BLaER1 (cell line): Measurements from ENCODE around the gene GLCCI1.

ENCODE experiments used
- H3K27ac ChIP-seq: shearing (Covaris generic); formaldehyde crosslinking; 2 replicates; pipeline ENCODE4 v1.8.1; 2022
- H3K27me3 ChIP-seq: shearing (Covaris generic); formaldehyde crosslinking; 2 replicates; pipeline ENCODE4 v1.8.1; 2022
- H3K36me3 ChIP-seq: shearing (Covaris generic); formaldehyde crosslinking; 2 replicates; pipeline ENCODE4 v1.8.1; 2022
- H3K4me1 ChIP-seq: shearing (Covaris generic); formaldehyde crosslinking; 2 replicates; pipeline ENCODE4 v1.8.1; 2022
- H3K4me2 ChIP-seq: shearing (Covaris generic); formaldehyde crosslinking; 2 replicates; pipeline ENCODE4 v1.8.1; 2022
- H3K4me3 ChIP-seq: shearing (Covaris generic); formaldehyde crosslinking; 2 replicates; pipeline ENCODE4 v1.8.1; 2022
- H3K9ac ChIP-seq: shearing (Covaris generic); formaldehyde crosslinking; 2 replicates; pipeline ENCODE4 v1.8.1; 2022
- H3K9me3 ChIP-seq: shearing (Covaris generic); formaldehyde crosslinking; 2 replicates; pipeline ENCODE4 v1.8.1; 2022
- H4K20me1 ChIP-seq: shearing (Covaris generic); formaldehyde crosslinking; 2 replicates; pipeline ENCODE4 v1.8.1; 2022
- Cebpa-rat ChIP-seq: shearing (Covaris generic); IDR thresholded peaks from 2 replicates; pipeline ENCODE4 v1.8.1; 2022

The GLCCI1 gene

DNA sequence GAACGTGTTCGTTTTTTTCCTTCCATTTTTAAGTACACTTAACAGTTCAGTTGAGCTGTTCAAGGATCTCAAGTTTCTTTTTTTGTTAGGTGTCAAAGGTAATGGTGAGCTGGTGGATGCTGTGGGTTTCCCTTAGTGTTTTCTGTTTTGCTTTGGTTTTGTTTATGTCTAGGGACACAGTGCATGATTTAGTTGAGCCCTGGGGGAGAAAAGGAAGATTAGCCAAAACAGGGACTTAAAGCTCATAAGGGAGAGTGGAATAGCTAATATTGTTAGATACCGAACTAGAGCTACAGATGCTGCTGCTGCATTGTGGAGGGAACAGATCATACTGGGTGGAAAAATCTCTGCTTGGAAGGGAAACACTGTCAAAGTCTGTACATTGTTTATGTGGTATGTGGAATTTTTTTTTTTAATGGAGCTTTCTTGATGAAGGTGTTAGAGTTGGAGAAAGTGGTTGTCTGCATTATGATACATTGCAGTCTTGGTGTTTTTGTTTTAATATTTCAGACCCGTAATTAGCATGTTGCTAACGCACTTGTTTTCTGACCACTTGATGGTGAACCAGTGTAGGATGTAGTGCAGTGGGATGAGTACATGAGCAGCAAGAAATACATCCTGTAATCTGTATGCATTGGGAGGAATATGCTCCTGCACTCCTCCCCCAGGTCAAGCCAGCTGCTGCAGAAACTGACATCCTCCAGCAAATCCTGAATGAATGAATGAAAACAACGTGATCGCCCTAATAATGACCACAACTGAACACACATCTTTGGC is 2.1 kb downstream of the GLCCI1 start:
- peak overlapping the region; percentile 45 for H3K27ac ChIP-seq
- TF ChIP-seq Cebpa-rat, result no peak
- H3K4me3 ChIP-seq, result peak overlapping the region; percentile 90
- H3K4me1 ChIP-seq, result peaks cover 40% of the 10 kb centered on the region
- H4K20me1 ChIP-seq, result peaks cover 25% of the 10 kb centered on the region
- H3K27me3 ChIP-seq, result no peaks in the 10 kb centered on the region
- H3K9ac ChIP-seq, result peak overlapping the region; percentile 88
- H3K9me3 ChIP-seq, result no peaks in the 10 kb centered on the region
- peak overlapping the region; percentile 86 for H3K4me2 ChIP-seq
- no peaks in the 10 kb centered on the region for H3K36me3 ChIP-seq

DNA sequence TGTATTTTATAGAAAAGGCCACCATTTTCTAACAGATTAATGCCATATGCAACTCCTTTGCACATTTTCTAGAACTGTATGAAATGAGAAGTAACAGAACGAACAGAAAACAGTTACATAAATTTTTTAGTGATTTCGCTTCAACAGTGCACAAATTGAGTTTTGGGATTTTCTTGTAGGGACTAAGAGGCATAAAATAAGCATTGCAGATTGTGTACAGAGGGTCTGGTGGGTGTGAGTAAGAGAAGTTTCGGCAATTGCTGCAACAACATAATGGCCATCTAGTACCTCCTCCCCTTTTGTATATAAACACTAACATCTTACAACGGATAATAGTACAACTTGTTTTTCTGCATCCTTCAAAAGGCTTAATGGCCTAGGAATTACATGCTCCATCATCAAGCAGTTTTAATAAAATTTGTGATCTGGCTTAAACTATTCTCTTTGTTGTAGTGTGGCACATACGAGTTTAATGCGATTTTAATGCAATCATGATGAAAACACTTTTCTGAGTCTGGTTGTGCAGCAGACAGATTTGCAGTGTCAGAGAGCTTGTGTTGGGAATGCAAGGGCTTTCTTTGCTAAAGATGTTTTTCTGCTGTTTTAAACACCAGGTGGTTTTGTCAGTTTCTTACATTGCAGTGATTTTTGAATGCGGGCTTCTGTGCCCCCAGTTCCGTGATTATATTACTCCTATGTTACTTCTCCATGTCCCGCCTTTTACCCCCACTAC is 2.9 kb downstream of the GLCCI1 start:
- Histone ChIP-seq H3K4me1 (peaks cover 40% of the 10 kb centered on the region), H3K9me3 (no peaks in the 10 kb centered on the region), H4K20me1 (peaks cover 27% of the 10 kb centered on the region), H3K27ac (no peak overlapping the region), H3K9ac (peak overlapping the region; percentile 88), H3K4me3 (peak overlapping the region; percentile 90), H3K4me2 (peak overlapping the region; percentile 86), H3K27me3 (no peaks in the 10 kb centered on the region), H3K36me3 (no peaks in the 10 kb centered on the region)
- no peak for TF ChIP-seq Cebpa-rat

GRCh38 chr7:7972128-7972527 is 3.5 kb downstream of the GLCCI1 start:
- Histone ChIP-seq H3K4me3 (peak overlapping the region; percentile 90; the same call in 1 of the 2 replicates), H3K27ac (no peak overlapping the region), H3K4me2 (peak overlapping the region; percentile 86), H3K9me3 (no peaks in the 10 kb centered on the region), H3K9ac (peak overlapping the region; percentile 88; the same call in 1 of the 2 replicates), H3K27me3 (no peaks in the 10 kb centered on the region), H4K20me1 (peaks cover 30% of the 10 kb centered on the region), H3K36me3 (no peaks in the 10 kb centered on the region), H3K4me1 (peaks cover 40% of the 10 kb centered on the region)
- no peak for TF ChIP-seq Cebpa-rat

GRCh38 chr7:7972922-7973594 is 4.5 kb downstream of the GLCCI1 start:
- TF ChIP-seq Cebpa-rat, result no peak
- no peak overlapping the region for H3K9ac ChIP-seq
- peak overlapping the region; percentile 86 for H3K4me2 ChIP-seq
- no peaks in the 10 kb centered on the region for H3K27me3 ChIP-seq
- H3K27ac ChIP-seq, result no peak overlapping the region
- H4K20me1 ChIP-seq, result peaks cover 38% of the 10 kb centered on the region
- no peak overlapping the region for H3K4me3 ChIP-seq
- H3K9me3 ChIP-seq, result no peaks in the 10 kb centered on the region
- H3K4me1 ChIP-seq, result peaks cover 36% of the 10 kb centered on the region
- no peaks in the 10 kb centered on the region for H3K36me3 ChIP-seq

DNA sequence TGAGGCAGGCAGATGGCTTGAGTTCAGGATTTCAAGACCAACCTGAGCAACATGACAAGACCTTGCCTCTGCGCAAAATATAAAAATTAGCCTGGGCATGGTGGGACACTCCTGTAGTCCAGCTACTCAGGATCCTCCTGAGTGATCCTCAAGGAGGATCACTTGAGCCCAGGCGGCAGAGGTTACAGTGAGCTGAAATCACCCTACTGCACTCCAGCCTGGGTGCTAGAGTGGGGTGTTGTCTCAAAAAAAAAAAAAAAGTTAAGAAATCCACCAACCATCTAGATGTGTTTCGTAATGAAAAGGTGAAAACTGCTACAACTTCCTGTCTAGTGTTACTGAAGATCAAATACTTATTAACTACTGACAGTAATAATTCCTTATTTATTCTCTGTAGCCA is 8.1 kb downstream of the GLCCI1 start:
- H3K36me3 ChIP-seq, result no peaks in the 10 kb centered on the region
- H3K4me3 ChIP-seq, result no peak overlapping the region
- H3K27ac ChIP-seq, result no peak overlapping the region
- peaks cover 25% of the 10 kb centered on the region for H3K4me1 ChIP-seq
- H3K9me3 ChIP-seq, result no peaks in the 10 kb centered on the region
- no peak for TF ChIP-seq Cebpa-rat
- no peaks in the 10 kb centered on the region for H3K27me3 ChIP-seq
- H4K20me1 ChIP-seq, result peaks cover 55% of the 10 kb centered on the region
- H3K4me2 ChIP-seq, result no peak overlapping the region
- no peak overlapping the region for H3K9ac ChIP-seq

GRCh38 chr7:7977774-7978173 is 9.2 kb downstream of the GLCCI1 start:
- H3K27me3 ChIP-seq, result no peaks in the 10 kb centered on the region
- H3K27ac ChIP-seq, result no peak overlapping the region
- no peak overlapping the region for H3K9ac ChIP-seq
- TF ChIP-seq Cebpa-rat, result no peak
- peaks cover 46% of the 10 kb centered on the region for H4K20me1 ChIP-seq
- peaks cover 14% of the 10 kb centered on the region for H3K4me1 ChIP-seq
- H3K4me3 ChIP-seq, result no peak overlapping the region
- H3K36me3 ChIP-seq, result no peaks in the 10 kb centered on the region
- H3K4me2 ChIP-seq, result no peak overlapping the region
- H3K9me3 ChIP-seq, result no peaks in the 10 kb centered on the region

- H4K20me1 ChIP-seq, result peaks cover 49% of the 10 kb centered on the region
- H3K9me3 ChIP-seq, result no peaks in the 10 kb centered on the region
- no peak overlapping the region for H3K9ac ChIP-seq
- no peak overlapping the region for H3K4me2 ChIP-seq
- no peak overlapping the region for H3K27ac ChIP-seq
- no peaks in the 10 kb centered on the region for H3K27me3 ChIP-seq
- H3K36me3 ChIP-seq, result no peaks in the 10 kb centered on the region
- TF ChIP-seq Cebpa-rat, result no peak
- H3K4me3 ChIP-seq, result no peak overlapping the region
- 0 out of 2 replicates have a peak, but pooled peaks cover 6% of the 10 kb centered on the region for H3K4me1 ChIP-seq
Measured at GRCh38 chr7:7978860-7979259, 10.3 kb downstream of the GLCCI1 start.

DNA sequence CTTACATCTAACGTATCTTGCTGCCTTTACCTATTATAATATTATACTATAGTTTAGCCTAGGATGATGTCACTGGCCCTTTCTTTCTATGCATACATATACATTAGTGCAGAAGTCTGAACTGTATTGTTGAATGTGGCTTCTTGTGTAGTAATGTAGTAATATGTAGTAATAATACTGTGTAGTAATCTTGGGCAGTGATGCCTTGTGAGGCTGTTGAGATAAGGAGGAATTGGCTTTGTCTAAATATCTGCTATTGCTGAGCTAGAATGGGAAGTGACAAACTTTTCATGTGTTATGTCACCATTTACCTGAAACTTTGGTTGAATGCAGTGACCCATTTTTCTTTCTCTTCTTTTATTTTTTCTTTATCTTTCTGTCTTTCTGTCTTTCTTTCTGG is 11.0 kb downstream of the GLCCI1 start:
- no peak for TF ChIP-seq Cebpa-rat
- H3K4me1 ChIP-seq, result 0 out of 2 replicates have a peak, but pooled peaks cover 6% of the 10 kb centered on the region
- H3K4me3 ChIP-seq, result no peak overlapping the region
- H3K27me3 ChIP-seq, result no peaks in the 10 kb centered on the region
- no peak overlapping the region for H3K27ac ChIP-seq
- H3K4me2 ChIP-seq, result no peak overlapping the region
- H3K9me3 ChIP-seq, result no peaks in the 10 kb centered on the region
- H3K36me3 ChIP-seq, result no peaks in the 10 kb centered on the region
- no peak overlapping the region for H3K9ac ChIP-seq
- H4K20me1 ChIP-seq, result peaks cover 54% of the 10 kb centered on the region

GRCh38 chr7:7980134-7980533 is 11.5 kb downstream of the GLCCI1 start:
- no peak for TF ChIP-seq Cebpa-rat
- Histone ChIP-seq H3K27ac (no peak overlapping the region), H3K4me3 (no peak overlapping the region), H3K27me3 (no peaks in the 10 kb centered on the region), H3K9me3 (no peaks in the 10 kb centered on the region), H3K4me2 (no peak overlapping the region), H3K9ac (no peak overlapping the region), H3K4me1 (0 out of 2 replicates have a peak, but pooled peaks cover 6% of the 10 kb centered on the region), H3K36me3 (no peaks in the 10 kb centered on the region), H4K20me1 (peaks cover 54% of the 10 kb centered on the region)
